SK-N-MC (cell line): ENCODE measurements around the gene CXCL12.

Experiments used
- DNase-seq: peaks from one replicate; pipeline ENCODE4 v3.0.0-alpha.2; 2011; ENCODE audit warnings: low read depth, low spot score
- H3K27ac ChIP-seq: fragments of 200-600 bp; sonication (generic); 2 replicates; pipeline ENCODE4 v1.5.1; 2016; ENCODE audit warnings: mixed run types
- H3K36me3 ChIP-seq: fragments of 200-600 bp; sonication (generic); 2 replicates; pipeline ENCODE4 v1.6.1; 2017; ENCODE audit warnings: antibody characterized with exemption, low read length, mixed read lengths; ENCODE audit not compliant: insufficient read depth
- H3K4me3 ChIP-seq: fragments of 200-600 bp; sonication (generic); 2 replicates; pipeline ENCODE4 v1.5.1; 2016
- H3K9ac ChIP-seq: fragments of 200-600 bp; sonication (generic); 2 replicates; pipeline ENCODE4 v1.8.0; 2017; ENCODE audit warnings: mixed run types, mixed read lengths; ENCODE audit not compliant: insufficient read length
- H3K9me3 ChIP-seq: fragments of 200-600 bp; sonication (generic); 2 replicates; pipeline ENCODE4 v1.6.1; 2017; ENCODE audit warnings: low read depth, mild to moderate bottlenecking, antibody characterized with exemption, low read length, moderate library complexity, mixed read lengths
- EZH2 ChIP-seq: fragments of 200-600 bp; sonication (generic); IDR thresholded peaks from one replicate; pipeline ENCODE4 v1.6.1; 2017; ENCODE audit warnings: antibody characterized with exemption
- FOXP2 ChIP-seq: optimal IDR thresholded peaks from 2 replicates; pipeline ENCODE3; 2011; ENCODE audit warnings: mild to moderate bottlenecking, moderate library complexity; ENCODE audit not compliant: insufficient read depth; ENCODE audit errors: extremely low read length, control extremely low read depth
- POLR2AphosphoS5 ChIP-seq: IDR thresholded peaks from 2 replicates; pipeline ENCODE4 v1.6.1; 2012; ENCODE audit warnings: mild to moderate bottlenecking, low read depth, low read length, borderline replicate concordance

CXCL12 gene

DNA sequence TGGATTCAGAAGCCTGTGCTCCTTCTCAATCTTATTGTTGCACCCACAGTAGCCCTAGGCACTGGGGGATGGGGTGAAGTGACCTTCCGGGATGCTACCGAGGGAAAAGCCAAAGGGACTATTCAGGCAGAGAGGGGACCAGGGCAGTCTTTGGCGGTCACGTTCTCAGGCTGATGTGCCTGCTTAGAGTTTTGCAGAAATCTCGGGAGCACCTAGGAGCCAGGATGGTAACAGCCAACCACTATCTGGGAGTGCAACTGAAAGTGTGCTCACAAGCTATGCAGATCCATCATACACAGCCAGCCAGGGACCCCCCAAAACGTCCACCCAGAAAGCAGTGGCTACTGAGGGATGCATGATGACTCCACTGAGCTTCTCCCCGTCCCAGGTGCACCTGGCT is 52.4 kb downstream of the CXCL12 start:
- Histone ChIP-seq H3K9ac (no peak overlapping the region), H3K36me3 (no peaks in the 10 kb centered on the region), H3K4me3 (no peak overlapping the region), H3K9me3 (no peaks in the 10 kb centered on the region), H3K27ac (no peak overlapping the region)
- TF ChIP-seq POLR2AphosphoS5, result no peak
- no peak for TF ChIP-seq FOXP2
- TF ChIP-seq EZH2, result no peak
- DNase-seq, result no peak

DNA sequence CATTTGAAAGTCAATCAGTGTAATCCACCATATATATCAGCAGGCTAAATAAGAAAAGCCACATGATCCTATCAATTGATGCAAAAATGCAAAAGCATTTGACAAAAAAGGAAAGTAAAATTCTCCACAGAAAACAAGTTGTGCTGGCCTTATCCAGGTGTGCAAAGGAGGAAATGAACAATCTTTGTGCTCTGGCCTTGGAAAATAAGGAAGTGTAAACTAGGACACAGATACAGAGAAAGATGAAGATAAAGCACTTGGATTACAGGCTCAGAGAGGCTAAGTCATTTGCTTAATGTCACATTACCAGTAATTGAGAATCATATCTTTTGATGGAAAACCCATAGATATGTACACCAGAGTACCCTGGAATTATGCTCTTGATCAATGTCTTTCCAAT is 54.5 kb downstream of the CXCL12 start:
- H3K9ac ChIP-seq, result no peak overlapping the region
- DNase-seq, result no peak
- no peaks in the 10 kb centered on the region for H3K9me3 ChIP-seq
- no peaks in the 10 kb centered on the region for H3K36me3 ChIP-seq
- H3K4me3 ChIP-seq, result no peak overlapping the region
- TF ChIP-seq EZH2 (no peak), FOXP2 (no peak), POLR2AphosphoS5 (no peak)
- no peak overlapping the region for H3K27ac ChIP-seq

DNA sequence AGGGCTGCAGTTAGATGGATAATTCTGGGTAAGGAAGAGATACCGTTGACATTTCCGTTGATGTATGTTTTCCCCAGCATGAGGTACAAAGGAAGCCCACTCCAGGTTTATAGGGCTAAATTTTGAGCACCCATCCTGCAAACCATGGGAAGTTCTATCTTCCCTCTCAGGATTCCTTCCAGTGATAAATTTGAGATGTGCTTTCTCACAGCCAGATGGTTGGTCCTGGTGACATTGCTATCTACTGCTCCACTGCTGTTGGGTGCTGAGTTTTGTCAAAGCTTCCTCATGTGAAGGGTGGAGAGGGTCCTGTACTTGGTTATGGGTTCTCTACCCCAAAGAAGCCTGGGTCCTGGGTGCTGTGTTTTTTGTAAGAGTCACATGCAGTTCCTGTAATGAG is 57.4 kb downstream of the CXCL12 start:
- H3K36me3 ChIP-seq, result no peaks in the 10 kb centered on the region
- H3K9ac ChIP-seq, result no peak overlapping the region
- TF ChIP-seq FOXP2, result no peak
- no peak for TF ChIP-seq POLR2AphosphoS5
- no peak for TF ChIP-seq EZH2
- no peak overlapping the region for H3K4me3 ChIP-seq
- no peaks in the 10 kb centered on the region for H3K9me3 ChIP-seq
- DNase-seq, result no peak
- no peak overlapping the region for H3K27ac ChIP-seq
